ENCODE data around the gene ASTN2. TPM values are rescaled to one million over a fixed set of nuclear protein-coding genes. Genes with fewer than 3 reads are reported as not detected.

ASTN2 gene
- total RNA-seq, 1 experiment from 2014 or later = 4.8 TPM

- CTCF ChIA-PET = no interaction called here
- Histone ChIP-seq H3K27me3 (ENCODE audit: insufficient read depth, low read length) (no peaks in the 10 kb centered on the region), H3K4me1 (ENCODE audit: control insufficient read depth in 1 of 2, insufficient read depth in 2 of 2, low read length in 2 of 2) (no peaks in the 10 kb centered on the region), H3K9me2 (ENCODE audit: insufficient read depth) (no peaks in the 10 kb centered on the region), H3K4me3 (replicated peaks in 1 of 2; ENCODE audit: low read depth in 1 of 2, low read length in 2 of 2) (no peak overlapping the region), H3K9ac (ENCODE audit: low read length) (no peak overlapping the region), H3K79me2 (ENCODE audit: insufficient read depth, low read length) (no peaks in the 10 kb centered on the region), H3K4me2 (ENCODE audit: low read length) (no peak overlapping the region), H3K27ac (ENCODE audit: low read depth, low read length) (no peak overlapping the region), H2AFZ (ENCODE audit: low read depth, low read length, poor library complexity, severe bottlenecking) (no peak overlapping the region), H3K36me3 (ENCODE audit: control insufficient read depth in 1 of 2, insufficient read depth in 2 of 2, low read length in 2 of 2) (no peaks in the 10 kb centered on the region), H4K20me1 (ENCODE audit: insufficient read depth) (no peaks in the 10 kb centered on the region), H3K9me3 (ENCODE audit: control insufficient read depth in 1 of 2, insufficient read depth in 1 of 2, low read depth in 1 of 2, low read length in 2 of 2) (peaks cover 0 to 4% of the 10 kb centered on the region in 2 experiments; a peak in 1 of 4 replicates)
- ATAC-seq (no peak), DNase-seq (ENCODE audit: low read depth, low spot score) (no peak)
- POLR2A ChIA-PET = no interaction called here
- TF ChIP-seq REST (IDR thresholded peaks at IDR 0.05; ENCODE audit: low read depth) (no peak), SIN3A (IDR thresholded peaks at IDR 0.05; ENCODE audit: low read depth) (no peak), SRF (IDR thresholded peaks at IDR 0.05; ENCODE audit: low read depth) (no peak), FOSL1 (IDR thresholded peaks at IDR 0.05; ENCODE audit: low read depth) (no peak), RAD21 (IDR thresholded peaks at IDR 0.05; ENCODE audit: low read depth) (no peak), EGR1 (IDR thresholded peaks at IDR 0.05; ENCODE audit: low read depth) (no peak), POLR2A (IDR thresholded peaks at IDR 0.05; ENCODE audit: borderline replicate concordance, extremely low read depth, insufficient read depth, insufficient read length) (no peak), SP1 (IDR thresholded peaks at IDR 0.05; ENCODE audit: low read depth) (no peak), YY1 (IDR thresholded peaks at IDR 0.05; ENCODE audit: extremely low read depth, insufficient replicate concordance, low read depth, low read length) (no peak), CEBPB (IDR thresholded peaks at IDR 0.05; ENCODE audit: low read depth) (no peak), CBX3 (IDR thresholded peaks at IDR 0.05; ENCODE audit: low read depth) (no peak), EZH2phosphoT487 (IDR thresholded peaks at IDR 0.05; ENCODE audit: borderline replicate concordance) (no peak), ELF1 (IDR thresholded peaks at IDR 0.05; ENCODE audit: borderline replicate concordance, low read depth) (no peak), ZNF274 (IDR thresholded peaks at IDR 0.05; ENCODE audit: low read depth, low read length) (no peak), POLR2AphosphoS5 (IDR thresholded peaks at IDR 0.05; ENCODE audit: low read depth, low read length) (no peak), TCF7L2 (IDR thresholded peaks at IDR 0.05; ENCODE audit: borderline replicate concordance, extremely low read depth, insufficient read depth, insufficient read length) (no peak), ZBTB33 (IDR thresholded peaks at IDR 0.05; ENCODE audit: extremely low read depth, insufficient replicate concordance, low read length) (no peak), ZFX (IDR thresholded peaks at IDR 0.05) (no peak)
- TF ChIP-seq, protein P1, sequence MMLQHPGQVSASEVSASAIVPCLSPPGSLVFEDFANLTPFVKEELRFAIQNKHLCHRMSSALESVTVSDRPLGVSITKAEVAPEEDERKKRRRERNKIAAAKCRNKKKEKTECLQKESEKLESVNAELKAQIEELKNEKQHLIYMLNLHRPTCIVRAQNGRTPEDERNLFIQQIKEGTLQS (IDR thresholded peaks at IDR 0.05) = no peak
- intact Hi-C loops (cut with micrococcal nuclease) = no loop called here
- RAD21 ChIA-PET (ENCODE audit: low non-redundant PET in 1 of 2, low total read pairs in 2 of 2, uncharacterized antibody in 2 of 2, unreplicated experiment in 2 of 2) = no interaction called here
- no TSS peak for BruUV-seq (replicated peaks)
Measured at GRCh38 chr9:117182046-117182445, 232.8 kb downstream of the ASTN2 start.
